Mesendoderm (in vitro differentiated cells): ENCODE measurements around the gene SULT4A1.

Experiments used
- DNase-seq: peaks from one replicate; pipeline ENCODE4 v3.0.0; 2013
- H2AK5ac ChIP-seq: 2 replicates; pipeline ENCODE4 v1.6.1; 2013; ENCODE audit warnings: low read length, inconsistent platforms
- H2BK120ac ChIP-seq: 2 replicates; pipeline ENCODE4 v1.6.1; 2013; ENCODE audit warnings: low read depth, mild to moderate bottlenecking, low read length, moderate library complexity, mixed read lengths
- H2BK15ac ChIP-seq: replicated peaks from 2 replicates; pipeline ENCODE4 v1.6.1; 2013; ENCODE audit warnings: low read depth, mild to moderate bottlenecking, moderate library complexity
- H2BK5ac ChIP-seq: 2 replicates; pipeline ENCODE4 v1.6.1; 2013; ENCODE audit warnings: low read length, inconsistent platforms
- H3K18ac ChIP-seq: 2 replicates; pipeline ENCODE4 v1.6.1; 2013; ENCODE audit warnings: mild to moderate bottlenecking, low read length, mixed read lengths
- H3K23ac ChIP-seq: one replicate; pipeline ENCODE4 v1.6.1; 2013; ENCODE audit warnings: low read length
- H3K27ac ChIP-seq: 2 replicates; pipeline ENCODE4 v1.5.1; 2013; ENCODE audit warnings: low read depth, mild to moderate bottlenecking, inconsistent platforms, low read length, moderate library complexity
- H3K27me3 ChIP-seq: 2 replicates; pipeline ENCODE4 v1.6.1; 2013; ENCODE audit warnings: low read length, control low read depth, mild to moderate bottlenecking, inconsistent platforms; ENCODE audit not compliant: insufficient read depth, poor library complexity
- H3K36me3 ChIP-seq: 2 replicates; pipeline ENCODE4 v1.6.1; 2013; ENCODE audit warnings: low read length, inconsistent platforms; ENCODE audit not compliant: control insufficient read depth, insufficient read depth
- H3K4ac ChIP-seq: one replicate; pipeline ENCODE4 v1.6.1; 2013; ENCODE audit warnings: low read depth, mild to moderate bottlenecking, low read length, moderate library complexity
- H3K4me1 ChIP-seq: 2 replicates; pipeline ENCODE4 v1.6.1; 2013; ENCODE audit warnings: low read depth, low read length, inconsistent platforms; ENCODE audit not compliant: control insufficient read depth
- H3K4me2 ChIP-seq: 2 replicates; pipeline ENCODE4 v1.6.1; 2013; ENCODE audit warnings: low read length
- H3K4me3 ChIP-seq: 2 replicates; pipeline ENCODE4 v1.5.1; 2013; ENCODE audit warnings: mild to moderate bottlenecking, low read length
- H3K56ac ChIP-seq: one replicate; pipeline ENCODE4 v1.6.1; 2013; ENCODE audit warnings: low read length
- H3K79me1 ChIP-seq: 2 replicates; pipeline ENCODE4 v1.6.1; 2013; ENCODE audit warnings: low read length, inconsistent platforms
- H3K79me2 ChIP-seq: 2 replicates; pipeline ENCODE4 v1.6.1; 2013; ENCODE audit warnings: mild to moderate bottlenecking, low read length; ENCODE audit not compliant: control insufficient read depth, insufficient read depth
- H3K9ac ChIP-seq: 2 replicates; pipeline ENCODE4 v1.6.1; 2013; ENCODE audit warnings: low read length, inconsistent platforms
- H4K5ac ChIP-seq: one replicate; pipeline ENCODE4 v1.6.1; 2013; ENCODE audit warnings: low read length
- H4K8ac ChIP-seq: one replicate; pipeline ENCODE4 v1.6.1; 2013; ENCODE audit warnings: low read depth, mild to moderate bottlenecking, control low read depth, low read length, moderate library complexity
- WGBS: extraction: QIAGEN DNeasy Blood & Tissue Kit; methylation state at CpG from one replicate; pipeline ENCODE4 v1.1.7; 2013; ENCODE audit warnings: low lambda C conversion rate, missing lambda C conversion rate; ENCODE audit not compliant: insufficient coverage; ENCODE audit errors: extremely low coverage; 5-methylcytosine and 5-hydroxymethylcytosine counted together

SULT4A1 gene

GRCh38 chr22:43890901-43891331, 28.6 kb upstream of the SULT4A1 start:
- Histone ChIP-seq H4K8ac (no peak overlapping the region), H3K9ac (peak overlapping the region; percentile 13), H3K27me3 (peaks cover 2% of the 10 kb centered on the region), H3K56ac (peak overlapping the region; percentile 25), H3K79me2 (no peaks in the 10 kb centered on the region), H3K18ac (no peak overlapping the region), H4K5ac (no peak overlapping the region), H3K27ac (no peak overlapping the region), H3K4me3 (no peak overlapping the region), H2BK15ac (no peak overlapping the region), H3K79me1 (no peaks in the 10 kb centered on the region), H3K4ac (no peak overlapping the region), H2AK5ac (no peak overlapping the region), H3K4me2 (peak overlapping the region; percentile 59), H2BK120ac (no peak overlapping the region), H2BK5ac (no peak overlapping the region), H3K23ac (no peak overlapping the region), H3K4me1 (no peaks in the 10 kb centered on the region), H3K36me3 (no peaks in the 10 kb centered on the region)
- WGBS = no CpG with 5 or more reads among the region's 24 CpGs
- DNase-seq = no peak

GRCh38 chr22:43889860-43890253, 27.5 kb upstream of the SULT4A1 start:
- H3K27me3 ChIP-seq = peaks cover 2% of the 10 kb centered on the region
- WGBS = no CpG with 5 or more reads among the region's 4 CpGs

GRCh38 chr22:43889201-43889859, 27.0 kb upstream of the SULT4A1 start:
- Histone ChIP-seq H3K79me1 (no peaks in the 10 kb centered on the region), H4K5ac (no peak overlapping the region), H3K23ac (no peak overlapping the region), H3K4me2 (no peak overlapping the region), H3K18ac (no peak overlapping the region), H3K27me3 (peaks cover 2% of the 10 kb centered on the region), H2BK120ac (no peak overlapping the region), H3K56ac (no peak overlapping the region), H3K4ac (no peak overlapping the region), H3K9ac (no peak overlapping the region), H3K4me3 (no peak overlapping the region), H3K4me1 (no peaks in the 10 kb centered on the region), H3K79me2 (no peaks in the 10 kb centered on the region), H2BK5ac (no peak overlapping the region), H3K27ac (no peak overlapping the region), H3K36me3 (no peaks in the 10 kb centered on the region), H2BK15ac (no peak overlapping the region), H4K8ac (no peak overlapping the region), H2AK5ac (no peak overlapping the region)
- DNase-seq = no peak
- no CpG with 5 or more reads among the region's 16 CpGs for WGBS

More at GRCh38 chr22:43889860-43890253, 27.5 kb upstream of the SULT4A1 start:
- DNase-seq = peak; percentile 38
- H3K79me1 ChIP-seq = no peaks in the 10 kb centered on the region
- H3K56ac ChIP-seq = no peak overlapping the region
- H3K23ac ChIP-seq = no peak overlapping the region
- H3K18ac ChIP-seq = no peak overlapping the region
- H3K4me1 ChIP-seq = no peaks in the 10 kb centered on the region
- H2BK15ac ChIP-seq = no peak overlapping the region
- H3K36me3 ChIP-seq = no peaks in the 10 kb centered on the region
- no peak overlapping the region for H3K4ac ChIP-seq
- H3K9ac ChIP-seq = no peak overlapping the region
- no peak overlapping the region for H4K8ac ChIP-seq
- H3K4me3 ChIP-seq = no peak overlapping the region
- H4K5ac ChIP-seq = no peak overlapping the region
- no peak overlapping the region for H2BK5ac ChIP-seq
- no peak overlapping the region for H2AK5ac ChIP-seq
- H2BK120ac ChIP-seq = no peak overlapping the region
- H3K27ac ChIP-seq = no peak overlapping the region
- H3K4me2 ChIP-seq = no peak overlapping the region
- no peaks in the 10 kb centered on the region for H3K79me2 ChIP-seq

GRCh38 chr22:43888740-43889139, 26.4 kb upstream of the SULT4A1 start:
- Histone ChIP-seq H2BK120ac (no peak overlapping the region), H3K79me1 (no peaks in the 10 kb centered on the region), H3K4ac (no peak overlapping the region), H3K79me2 (no peaks in the 10 kb centered on the region), H3K27ac (no peak overlapping the region), H2AK5ac (no peak overlapping the region), H3K56ac (no peak overlapping the region), H4K8ac (no peak overlapping the region), H3K4me1 (no peaks in the 10 kb centered on the region), H2BK5ac (no peak overlapping the region), H3K9ac (no peak overlapping the region), H3K23ac (no peak overlapping the region), H3K4me2 (no peak overlapping the region), H2BK15ac (no peak overlapping the region), H4K5ac (no peak overlapping the region), H3K4me3 (no peak overlapping the region), H3K36me3 (no peaks in the 10 kb centered on the region), H3K18ac (no peak overlapping the region), H3K27me3 (peaks cover 2% of the 10 kb centered on the region)
- no peak for DNase-seq
- WGBS = no CpG with 5 or more reads among the region's 4 CpGs

- Histone ChIP-seq H3K79me2 (no peaks in the 10 kb centered on the region), H3K18ac (no peak overlapping the region), H2BK15ac (no peak overlapping the region), H3K4me3 (no peak overlapping the region), H3K4ac (no peak overlapping the region), H3K27me3 (peaks cover 1% of the 10 kb centered on the region), H3K4me2 (no peak overlapping the region), H2AK5ac (no peak overlapping the region), H4K8ac (no peak overlapping the region), H3K9ac (no peak overlapping the region), H3K56ac (no peak overlapping the region), H2BK120ac (no peak overlapping the region), H2BK5ac (no peak overlapping the region), H4K5ac (no peak overlapping the region), H3K36me3 (no peaks in the 10 kb centered on the region), H3K27ac (no peak overlapping the region), H3K79me1 (no peaks in the 10 kb centered on the region), H3K4me1 (no peaks in the 10 kb centered on the region), H3K23ac (no peak overlapping the region)
- no CpG with 5 or more reads among the region's 4 CpGs for WGBS
- no peak for DNase-seq
Measured at GRCh38 chr22:43887391-43887790, 25.1 kb upstream of the SULT4A1 start.

GRCh38 chr22:43886231-43886630, 23.9 kb upstream of the SULT4A1 start:
- Histone ChIP-seq H3K79me1 (no peaks in the 10 kb centered on the region), H3K4me3 (no peak overlapping the region), H3K36me3 (no peaks in the 10 kb centered on the region), H3K4me2 (no peak overlapping the region), H4K8ac (no peak overlapping the region), H3K56ac (no peak overlapping the region), H3K27ac (no peak overlapping the region), H3K4ac (no peak overlapping the region), H2AK5ac (no peak overlapping the region), H2BK15ac (no peak overlapping the region), H3K9ac (no peak overlapping the region), H3K18ac (no peak overlapping the region), H3K79me2 (no peaks in the 10 kb centered on the region), H3K23ac (no peak overlapping the region), H2BK120ac (no peak overlapping the region), H2BK5ac (no peak overlapping the region), H3K27me3 (no peaks in the 10 kb centered on the region), H3K4me1 (no peaks in the 10 kb centered on the region), H4K5ac (no peak overlapping the region)
- no CpG with 5 or more reads among the region's 8 CpGs for WGBS
- no peak for DNase-seq
